Peyer's patch (tissue), 4 donors: ENCODE measurements around the gene MCMBP. TPM values are rescaled to one million over a fixed set of nuclear protein-coding genes. Genes with fewer than 3 reads are reported as not detected.

Experiments
- DNase-seq, 3 donors: peaks; one replicate each; pipeline ENCODE4 v3.0.0-alpha.2; 2017 to 2019
- H3K27ac ChIP-seq, 4 donors: fragments of 200-600 bp; sonication (generic); one replicate each; pipeline ENCODE4 v1.5.1; 2016 to 2019
- H3K27me3 ChIP-seq, 2 donors: fragments of 200-600 bp; sonication (generic); one replicate each; pipeline ENCODE4 v1.5.1; 2019
- H3K36me3 ChIP-seq, 3 donors: fragments of 200-600 bp; sonication (generic); one replicate each; pipeline ENCODE4 v1.5.1; 2016 to 2019
- H3K4me1 ChIP-seq, 4 donors: fragments of 200-600 bp; sonication (generic); one replicate each; pipeline ENCODE4 v1.5.1; 2016 to 2019
- H3K4me3 ChIP-seq, 4 donors: fragments of 200-600 bp; sonication (generic); 1 replicate in 3 of 4; 2 replicates in 1 of 4; pipeline ENCODE4 v1.5.1; 2016 to 2019; ENCODE audit warnings: mild to moderate bottlenecking in 1 of 4
- H3K9me3 ChIP-seq, 4 donors: fragments of 200-600 bp; sonication (generic); one replicate each; pipeline ENCODE4 v1.5.1; 2016 to 2019; ENCODE audit warnings: mild to moderate bottlenecking in 1 of 4
- CTCF ChIP-seq, 6 experiments: fragments of 450-650 bp in 4 of 6; fragments of 200-600 bp in 2 of 6; sonication (generic) in 1 of 6; IDR thresholded peaks; one replicate each; pipeline ENCODE4 v1.5.1; 2017 to 2019; ENCODE audit warnings: antibody characterized with exemption in 6 of 6, mild to moderate bottlenecking in 3 of 6, moderate library complexity in 1 of 6
- POLR2A ChIP-seq, 2 donors: fragments of 450-650 bp; IDR thresholded peaks; one replicate each; pipeline ENCODE4 v1.5.1; 2017; ENCODE audit warnings: antibody characterized with exemption in 2 of 2, mild to moderate bottlenecking in 2 of 2, moderate library complexity in 2 of 2
- total RNA-seq, 4 donors: library from RNA; depleted of rRNA; stranded (reverse); fragments of >200 nt; gene quantifications; one replicate each; pipeline ENCODE4 v1.1.0, GENCODE V29; 2016

The MCMBP gene
- total RNA-seq, 4 donors from 2014 or later = 24.4 to 38.8 (median 29.8) TPM

DNA sequence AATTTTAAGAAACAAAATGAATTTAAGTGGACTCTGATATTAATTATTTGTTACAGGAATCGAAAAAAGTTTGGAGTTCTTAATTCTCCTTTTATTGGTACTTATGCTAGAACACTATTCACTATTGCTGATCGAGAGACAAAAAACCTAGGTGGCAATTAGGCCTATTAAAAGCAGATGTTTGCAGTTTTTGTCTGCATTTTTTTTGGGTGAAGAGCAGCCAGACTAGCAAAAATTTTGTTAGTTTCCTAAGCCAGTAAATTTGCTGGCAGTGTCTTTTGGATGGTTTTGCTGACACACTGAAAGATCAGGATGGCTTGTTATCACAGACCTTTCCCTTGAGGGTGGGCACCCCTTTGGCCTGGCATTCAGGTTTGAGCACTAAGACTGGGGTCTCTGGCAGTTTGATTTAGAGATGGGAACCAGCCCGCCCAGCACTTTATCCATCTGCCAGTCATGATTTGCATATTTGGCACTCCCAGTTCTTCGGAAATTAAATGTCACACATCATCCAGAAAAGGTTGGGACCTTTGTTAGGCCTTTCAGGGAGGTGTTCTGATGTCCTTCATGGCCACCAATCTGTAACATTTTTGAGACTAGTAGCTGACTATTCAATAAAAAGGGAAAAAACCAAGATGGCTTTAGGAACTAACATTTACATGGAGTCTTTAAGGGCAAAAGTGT is 89.5 kb downstream of the MCMBP start:
- Histone ChIP-seq H3K27me3 (no peaks in the 10 kb centered on the region), H3K36me3 (no peaks in the 10 kb centered on the region), H3K4me1 (peaks cover 0 to 11% (median 0%) of the 10 kb centered on the region in 4 donors), H3K9me3 (no peaks in the 10 kb centered on the region), H3K4me3 (no peak overlapping the region), H3K27ac (no peak overlapping the region)
- DNase-seq = no peak
- TF ChIP-seq POLR2A (IDR thresholded peaks at IDR 0.05) (no peak), CTCF (IDR thresholded peaks at IDR 0.05) (no peak)

GRCh38 chr10:119781498-119781897 is 91.1 kb downstream of the MCMBP start:
- Histone ChIP-seq H3K4me1 (peaks cover 0 to 11% (median 0%) of the 10 kb centered on the region in 4 donors), H3K9me3 (no peaks in the 10 kb centered on the region), H3K27me3 (no peaks in the 10 kb centered on the region), H3K36me3 (no peaks in the 10 kb centered on the region), H3K4me3 (no peak overlapping the region), H3K27ac (no peak overlapping the region)
- TF ChIP-seq CTCF (IDR thresholded peaks at IDR 0.05) (no peak), POLR2A (IDR thresholded peaks at IDR 0.05) (no peak)
- DNase-seq = no peak

- DNase-seq = no peak
- Histone ChIP-seq H3K4me3 (no peak overlapping the region), H3K9me3 (no peaks in the 10 kb centered on the region), H3K27ac (no peak overlapping the region), H3K4me1 (peaks cover 0 to 11% (median 0%) of the 10 kb centered on the region in 4 donors), H3K27me3 (no peaks in the 10 kb centered on the region), H3K36me3 (no peaks in the 10 kb centered on the region)
- TF ChIP-seq POLR2A (IDR thresholded peaks at IDR 0.05) = no peak
- TF ChIP-seq CTCF (IDR thresholded peaks at IDR 0.05) = no peak
Measured at GRCh38 chr10:119780879-119781480, 91.7 kb downstream of the MCMBP start.

Other genes with a start within 250 kb of the MCMBP start
- gene BAG3, start 221.5 kb downstream of the MCMBP start, total RNA-seq = 10 to 100 TPM; 14.9 to 26.4 (median 19.8) TPM
- gene INPP5F, start 146.8 kb downstream of the MCMBP start, total RNA-seq = 10 to 100 TPM in 2 of 4 donors, 1 to 10 TPM in 2; 6.5 to 37.1 (median 10.2) TPM
- gene SEC23IP, start 19.9 kb upstream of the MCMBP start, total RNA-seq = 10 to 100 TPM; 28.7 to 87.4 (median 41.1) TPM